ENCODE data around the gene DNAH8. TPM values are rescaled to one million over a fixed set of nuclear protein-coding genes. Genes with fewer than 3 reads are reported as not detected.

Gene DNAH8
- total and polyA plus RNA-seq, 4 donors, result 0.01 to 0.37 (median 0.11) TPM

DNA sequence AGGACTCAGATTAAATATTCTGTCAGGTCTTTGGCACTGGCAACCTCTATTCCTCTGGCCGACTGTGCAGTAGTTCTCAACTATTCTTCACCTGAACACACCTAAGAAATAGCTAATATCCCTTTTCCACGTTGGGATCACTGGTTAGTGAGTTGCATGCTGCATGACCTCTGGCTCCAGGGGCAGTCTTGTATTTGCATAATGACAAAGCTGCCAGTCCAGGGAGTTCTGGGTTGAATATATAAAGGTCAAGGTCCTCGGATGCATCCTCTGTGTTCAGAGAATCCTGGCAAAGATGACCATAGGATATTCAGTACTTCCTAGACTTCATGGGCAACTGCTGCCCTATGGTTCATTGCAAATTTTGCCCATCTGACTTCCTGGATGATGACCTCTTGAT, 131.2 kb downstream of the DNAH8 start:
- 74 to 86% methylated on average over 3 of the region's 3 CpGs for WGBS, 2 donors
- no peaks in the 10 kb centered on the region for H3K4me1 ChIP-seq (ENCODE audit: control insufficient read depth in 5 of 5, insufficient read depth in 5 of 5, low read length in 5 of 5)
- H3K9me3 ChIP-seq (ENCODE audit: control insufficient read depth in 4 of 4, insufficient read depth in 3 of 4, low read length in 3 of 4), result no peaks in the 10 kb centered on the region
- ATAC-seq (ENCODE audit: insufficient read depth, low FRiP score) (no peak), DNase-seq (no peak)
- TF ChIP-seq, protein P1, sequence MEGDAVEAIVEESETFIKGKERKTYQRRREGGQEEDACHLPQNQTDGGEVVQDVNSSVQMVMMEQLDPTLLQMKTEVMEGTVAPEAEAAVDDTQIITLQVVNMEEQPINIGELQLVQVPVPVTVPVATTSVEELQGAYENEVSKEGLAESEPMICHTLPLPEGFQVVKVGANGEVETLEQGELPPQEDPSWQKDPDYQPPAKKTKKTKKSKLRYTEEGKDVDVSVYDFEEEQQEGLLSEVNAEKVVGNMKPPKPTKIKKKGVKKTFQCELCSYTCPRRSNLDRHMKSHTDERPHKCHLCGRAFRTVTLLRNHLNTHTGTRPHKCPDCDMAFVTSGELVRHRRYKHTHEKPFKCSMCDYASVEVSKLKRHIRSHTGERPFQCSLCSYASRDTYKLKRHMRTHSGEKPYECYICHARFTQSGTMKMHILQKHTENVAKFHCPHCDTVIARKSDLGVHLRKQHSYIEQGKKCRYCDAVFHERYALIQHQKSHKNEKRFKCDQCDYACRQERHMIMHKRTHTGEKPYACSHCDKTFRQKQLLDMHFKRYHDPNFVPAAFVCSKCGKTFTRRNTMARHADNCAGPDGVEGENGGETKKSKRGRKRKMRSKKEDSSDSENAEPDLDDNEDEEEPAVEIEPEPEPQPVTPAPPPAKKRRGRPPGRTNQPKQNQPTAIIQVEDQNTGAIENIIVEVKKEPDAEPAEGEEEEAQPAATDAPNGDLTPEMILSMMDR (IDR thresholded peaks at IDR 0.05; ENCODE audit: control extremely low read depth, extremely low read depth), result no peak
- peaks cover 0 to 2% (median 0%) of the 10 kb centered on the region in 3 donors for H3K27me3 ChIP-seq (ENCODE audit: control insufficient read depth in 3 of 3, insufficient read depth in 3 of 3, low read length in 2 of 3)
- no peak overlapping the region for H3K4me3 ChIP-seq
- H3K27ac ChIP-seq (ENCODE audit: low read depth in 1 of 2, low read length in 1 of 2), result no peak overlapping the region
- H3K9ac ChIP-seq (ENCODE audit: insufficient read depth in 1 of 2, low read length in 2 of 2), result no peak overlapping the region
- no peaks in the 10 kb centered on the region for H3K36me3 ChIP-seq (ENCODE audit: control insufficient read depth in 4 of 4, insufficient read depth in 4 of 4, low read length in 4 of 4)

DNA sequence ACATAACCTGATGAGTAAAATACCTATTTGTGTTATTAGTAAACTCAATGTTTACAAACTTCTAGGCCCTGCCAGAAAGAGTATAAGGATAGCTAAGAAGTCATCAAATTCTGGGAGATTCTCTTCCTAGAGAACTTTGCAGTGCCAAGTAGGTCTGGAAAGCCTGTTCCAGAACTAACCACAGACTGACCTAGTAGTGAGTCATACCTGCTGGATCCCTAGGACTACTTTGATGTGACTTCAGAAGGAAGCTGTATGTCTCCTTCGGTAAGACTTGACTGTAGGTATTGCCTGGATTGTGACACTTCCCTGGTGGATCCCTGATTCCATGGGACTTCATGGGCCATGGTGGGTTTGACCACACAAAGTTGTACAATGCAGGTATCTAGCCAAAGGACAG, 131.7 kb downstream of the DNAH8 start:
- Histone ChIP-seq H3K27me3 (ENCODE audit: control insufficient read depth in 3 of 3, insufficient read depth in 3 of 3, low read length in 2 of 3) (peaks cover 0 to 2% (median 0%) of the 10 kb centered on the region in 3 donors), H3K9ac (ENCODE audit: insufficient read depth in 1 of 2, low read length in 2 of 2) (no peak overlapping the region), H3K4me3 (no peak overlapping the region), H3K36me3 (ENCODE audit: control insufficient read depth in 4 of 4, insufficient read depth in 4 of 4, low read length in 4 of 4) (no peaks in the 10 kb centered on the region), H3K27ac (ENCODE audit: low read depth in 1 of 2, low read length in 1 of 2) (no peak overlapping the region), H3K9me3 (ENCODE audit: control insufficient read depth in 4 of 4, insufficient read depth in 3 of 4, low read length in 3 of 4) (no peaks in the 10 kb centered on the region), H3K4me1 (ENCODE audit: control insufficient read depth in 5 of 5, insufficient read depth in 5 of 5, low read length in 5 of 5) (no peaks in the 10 kb centered on the region)
- DNase-seq (no peak), ATAC-seq (ENCODE audit: insufficient read depth, low FRiP score) (no peak)
- TF ChIP-seq, protein P1 (IDR thresholded peaks at IDR 0.05; ENCODE audit: control extremely low read depth, extremely low read depth), result no peak
- WGBS, 2 donors, result 90 to 93% methylated on average over 1 of the region's 1 CpG

DNA sequence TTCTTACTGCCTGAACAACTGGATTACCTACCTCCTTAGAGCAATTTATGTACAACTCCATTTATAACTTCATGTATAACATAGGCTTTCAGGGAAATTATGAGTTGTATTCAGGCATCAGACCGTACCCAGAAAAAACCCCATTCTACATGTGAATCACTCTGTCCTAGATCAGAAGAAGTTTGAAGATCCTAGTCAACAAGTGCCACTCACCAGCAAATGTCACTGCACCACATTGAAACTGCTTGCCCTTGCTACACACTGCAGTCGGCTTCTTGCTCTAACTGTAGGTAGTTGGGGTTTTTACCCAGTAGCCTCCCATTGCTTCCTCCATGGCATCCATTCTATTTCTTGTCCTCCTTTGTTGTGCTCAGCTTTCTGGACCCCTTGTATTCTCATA, 132.4 kb downstream of the DNAH8 start:
- no peak overlapping the region for H3K27ac ChIP-seq (ENCODE audit: low read depth in 1 of 2, low read length in 1 of 2)
- no peak for DNase-seq
- no peaks in the 10 kb centered on the region for H3K9me3 ChIP-seq (ENCODE audit: control insufficient read depth in 4 of 4, insufficient read depth in 3 of 4, low read length in 3 of 4)
- no peak overlapping the region for H3K9ac ChIP-seq (ENCODE audit: insufficient read depth in 1 of 2, low read length in 2 of 2)
- H3K27me3 ChIP-seq (ENCODE audit: control insufficient read depth in 3 of 3, insufficient read depth in 3 of 3, low read length in 2 of 3), result peaks cover 0 to 2% (median 0%) of the 10 kb centered on the region in 3 donors
- no peak overlapping the region for H3K4me3 ChIP-seq
- no peaks in the 10 kb centered on the region for H3K4me1 ChIP-seq (ENCODE audit: control insufficient read depth in 5 of 5, insufficient read depth in 5 of 5, low read length in 5 of 5)
- H3K36me3 ChIP-seq (ENCODE audit: control insufficient read depth in 4 of 4, insufficient read depth in 4 of 4, low read length in 4 of 4), result no peaks in the 10 kb centered on the region
- ATAC-seq (ENCODE audit: insufficient read depth, low FRiP score), result no peak
- TF ChIP-seq, protein P1 (IDR thresholded peaks at IDR 0.05; ENCODE audit: control extremely low read depth, extremely low read depth), result no peak
- 90 to 91% methylated on average over 2 of the region's 2 CpGs for whole genome bisulfite sequencing, 2 donors

DNA sequence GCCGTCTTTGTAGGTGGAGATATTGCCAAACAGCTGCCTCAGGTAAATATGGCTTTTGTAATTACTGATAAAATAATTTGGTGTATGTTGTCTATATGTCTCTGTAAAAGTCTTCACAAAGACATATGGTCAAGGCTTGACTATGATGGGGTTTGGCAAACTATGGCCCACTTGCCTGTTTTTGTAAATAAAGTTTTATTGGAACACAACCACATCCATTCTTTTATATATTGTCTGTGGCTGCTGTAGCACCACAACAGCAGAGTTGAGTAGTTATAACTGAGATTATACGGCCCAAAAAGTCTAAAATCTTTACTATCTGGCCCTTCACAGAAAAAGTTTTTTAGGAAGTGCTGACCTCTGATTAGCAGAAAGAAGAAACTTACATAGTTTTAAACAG, 133.6 kb downstream of the DNAH8 start:
- no peak for DNase-seq

More for the DNA sequence above, 133.6 kb downstream of the DNAH8 start:
- H3K27me3 ChIP-seq (ENCODE audit: control insufficient read depth in 3 of 3, insufficient read depth in 3 of 3, low read length in 2 of 3), result peaks cover 0 to 2% (median 0%) of the 10 kb centered on the region in 3 donors
- TF ChIP-seq, protein P1 (IDR thresholded peaks at IDR 0.05; ENCODE audit: control extremely low read depth, extremely low read depth), result no peak
- no peak overlapping the region for H3K4me3 ChIP-seq
- WGBS, 2 donors, result 93 to 97% methylated on average over 2 of the region's 2 CpGs
- no peak for ATAC-seq (ENCODE audit: insufficient read depth, low FRiP score)
- no peaks in the 10 kb centered on the region for H3K36me3 ChIP-seq (ENCODE audit: control insufficient read depth in 4 of 4, insufficient read depth in 4 of 4, low read length in 4 of 4)
- no peaks in the 10 kb centered on the region for H3K9me3 ChIP-seq (ENCODE audit: control insufficient read depth in 4 of 4, insufficient read depth in 3 of 4, low read length in 3 of 4)
- H3K4me1 ChIP-seq (ENCODE audit: control insufficient read depth in 5 of 5, insufficient read depth in 5 of 5, low read length in 5 of 5), result no peaks in the 10 kb centered on the region
- no peak overlapping the region for H3K27ac ChIP-seq (ENCODE audit: low read depth in 1 of 2, low read length in 1 of 2)
- H3K9ac ChIP-seq (ENCODE audit: insufficient read depth in 1 of 2, low read length in 2 of 2), result no peak overlapping the region
